Measurements from ENCODE around the gene DTNBP1.
A peak's percentile ranks its signal among the peaks of the same experiment; 100 is the strongest.
"Not testable (repeated sequence)": the region's sequence is repeated elsewhere in the genome, so short reads cannot be mapped to it uniquely, and the experiment has no call there.

DTNBP1 gene

GRCh38 chr6:15555101-15556038 lies 107.5 kb downstream of the DTNBP1 start:
- DNase-seq: no peak

- no peak for DNase-seq
These were observed 108.1 kb downstream of the DTNBP1 start for GRCh38 chr6:15554728-15555100.

GRCh38 chr6:15553736-15554294 lies 109.0 kb downstream of the DTNBP1 start:
- no peak for DNase-seq

GRCh38 chr6:15553031-15553430 lies 109.8 kb downstream of the DTNBP1 start:
- no peak for DNase-seq

GRCh38 chr6:15551798-15552197 lies 111.0 kb downstream of the DTNBP1 start:
- peak; percentile 68 for DNase-seq

- DNase-seq: no peak
These were observed 111.6 kb downstream of the DTNBP1 start for GRCh38 chr6:15551262-15551661.

GRCh38 chr6:15550546-15551123 lies 112.2 kb downstream of the DTNBP1 start:
- no peak for DNase-seq

- no peak for DNase-seq
These were observed 113.5 kb downstream of the DTNBP1 start for GRCh38 chr6:15549371-15549770.

- DNase-seq: no peak
These were observed 115.4 kb downstream of the DTNBP1 start for GRCh38 chr6:15547400-15547799.

- no peak for DNase-seq
These were observed 116.2 kb downstream of the DTNBP1 start for GRCh38 chr6:15546591-15546990.

- DNase-seq: no peak
These were observed 118.4 kb downstream of the DTNBP1 start for GRCh38 chr6:15544321-15544900.

- not testable (repeated sequence) for DNase-seq
These were observed 119.4 kb downstream of the DTNBP1 start for GRCh38 chr6:15543332-15543917.

GRCh38 chr6:15539722-15540270 lies 123.0 kb downstream of the DTNBP1 start:
- DNase-seq: no peak

GRCh38 chr6:15538766-15539495 lies 123.9 kb downstream of the DTNBP1 start:
- no peak for DNase-seq

GRCh38 chr6:15538106-15538505 lies 124.7 kb downstream of the DTNBP1 start:
- no peak for DNase-seq

GRCh38 chr6:15536198-15536955 lies 126.5 kb downstream of the DTNBP1 start:
- no peak for DNase-seq

GRCh38 chr6:15535495-15536197 lies 127.2 kb downstream of the DTNBP1 start:
- no peak for DNase-seq

GRCh38 chr6:15534974-15535373 lies 127.9 kb downstream of the DTNBP1 start:
- no peak for DNase-seq

GRCh38 chr6:15533379-15534026 lies 129.3 kb downstream of the DTNBP1 start:
- DNase-seq: no peak

GRCh38 chr6:15531973-15532372 lies 130.9 kb downstream of the DTNBP1 start:
- DNase-seq: no peak
